Esophagus muscularis mucosa (tissue), 4 donors: ENCODE measurements around the gene SLCO2B1. TPM values are rescaled to one million over a fixed set of nuclear protein-coding genes. Genes with fewer than 3 reads are reported as not detected.

Experiments
- DNase-seq: peaks from one replicate; pipeline ENCODE4 v3.0.0-alpha.2; 2017; ENCODE audit errors: extremely low spot score
- H3K27ac ChIP-seq, 4 donors: fragments of 200-600 bp; sonication (generic); replicated peaks in 1 of 4; 1 replicate in 3 of 4; 2 replicates in 1 of 4; pipeline ENCODE4 v1.5.1; 2016 to 2019; ENCODE audit warnings: mild to moderate bottlenecking in 1 of 4
- H3K27me3 ChIP-seq, 4 donors: fragments of 200-600 bp; sonication (generic); one replicate each; pipeline versions ENCODE4 v1.5.1 to v1.6.0; 2016 to 2019
- H3K36me3 ChIP-seq, 4 donors: fragments of 200-600 bp; sonication (generic); one replicate each; pipeline ENCODE4 v1.5.1; 2016 to 2019
- H3K4me1 ChIP-seq, 4 donors: fragments of 200-600 bp; sonication (generic); one replicate each; pipeline ENCODE4 v1.5.1; 2016 to 2019
- H3K4me3 ChIP-seq, 4 donors: fragments of 200-600 bp; sonication (generic); 1 replicate in 2 of 4; 2 replicates in 2 of 4; pipeline ENCODE4 v1.5.1; 2016 to 2019; ENCODE audit warnings: mild to moderate bottlenecking in 4 of 4, moderate library complexity in 1 of 4
- H3K9me3 ChIP-seq, 4 donors: fragments of 200-600 bp; sonication (generic); 1 replicate in 3 of 4; 2 replicates in 1 of 4; pipeline ENCODE4 v1.5.1; 2016 to 2019
- CTCF ChIP-seq, 3 experiments: fragments of 200-600 bp in 2 of 3; fragments of 450-650 bp in 1 of 3; sonication (generic) in 2 of 3; IDR thresholded peaks; one replicate each; pipeline ENCODE4 v1.5.1; 2017 to 2019; ENCODE audit warnings: antibody characterized with exemption in 3 of 3, mild to moderate bottlenecking in 2 of 3, moderate library complexity in 1 of 3
- EP300 ChIP-seq: sonication (generic); formaldehyde crosslinking; IDR thresholded peaks from one replicate; pipeline ENCODE4 v1.6.1; 2017; ENCODE audit warnings: antibody characterized with exemption
- POLR2A ChIP-seq: fragments of 450-650 bp; IDR thresholded peaks from one replicate; pipeline ENCODE4 v1.6.1; 2017; ENCODE audit warnings: antibody characterized with exemption, moderate library complexity, mild to moderate bottlenecking, low read depth
- POLR2AphosphoS5 ChIP-seq, 2 donors: sonication (generic); formaldehyde crosslinking; IDR thresholded peaks; one replicate each; pipeline ENCODE4 v1.6.1; 2017; ENCODE audit warnings: antibody characterized with exemption in 2 of 2
- WGBS: methylation state at CpG from one replicate; pipeline ENCODE4 v1.1.5; 2018; 5-methylcytosine and 5-hydroxymethylcytosine counted together
- intact Hi-C: fragments of 100-400 bp; cut with DNase I; formaldehyde crosslinking; loops from one replicate; pipeline ENCODE4 v1.15.1; 2023
- total RNA-seq, 4 donors: library from RNA; depleted of rRNA; stranded (reverse); fragments of >200 nt; gene quantifications; one replicate each; pipeline versions ENCODE4 v1.1.0 to v1.2.1, GENCODE V29; 2016

Gene SLCO2B1
- total RNA-seq, 4 donors from 2014 or later = 30.5 to 61.1 (median 33.0) TPM

DNA sequence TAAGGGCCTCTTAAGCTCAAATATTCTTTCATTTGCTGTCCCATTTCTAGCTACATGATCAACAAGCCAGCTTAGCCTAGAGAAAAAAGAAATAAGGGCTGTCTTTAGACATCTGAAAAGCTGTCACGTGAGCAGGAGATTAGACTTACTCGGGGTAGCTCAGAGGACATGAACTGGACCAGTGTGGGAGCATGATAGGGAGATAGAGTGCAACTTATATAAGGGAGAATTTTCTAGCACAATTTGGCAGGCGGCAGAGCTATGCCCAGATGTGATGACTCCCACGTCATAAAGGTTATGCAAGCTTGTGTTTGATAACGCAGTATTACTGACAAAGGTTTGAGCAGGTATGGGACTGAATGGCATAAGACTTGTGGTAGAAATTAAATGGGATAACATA, 61.5 kb downstream of the SLCO2B1 start:
- 78% methylated on average over 5 of the region's 5 CpGs for WGBS
- H3K27me3 ChIP-seq = peaks cover 0 to 22% (median 0%) of the 10 kb centered on the region in 4 donors

DNA sequence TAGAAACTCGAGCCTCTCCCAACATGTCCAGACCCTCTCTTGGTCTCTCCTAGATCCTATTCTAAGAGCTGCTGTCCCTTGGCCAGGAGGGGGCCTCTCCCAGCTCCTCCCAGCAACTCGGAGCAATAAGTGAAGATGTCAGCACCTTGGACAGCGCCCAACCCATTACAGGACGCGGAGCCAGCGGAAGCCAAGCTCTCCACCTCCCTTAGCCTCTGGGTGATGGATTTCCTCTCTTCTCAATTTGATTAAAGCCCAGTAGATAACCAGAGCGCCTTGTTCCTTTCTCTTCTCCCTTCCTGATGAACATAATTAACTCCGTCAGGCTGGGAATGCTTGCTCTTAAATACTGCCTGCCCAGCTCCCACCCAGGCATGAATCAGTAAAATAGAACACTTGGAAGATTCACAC, 63.5 kb downstream of the SLCO2B1 start:
- Histone ChIP-seq H3K4me3 (no peak overlapping the region), H3K36me3 (no peaks in the 10 kb centered on the region), H3K27ac (no peak overlapping the region), H3K9me3 (peaks cover 0 to 3% (median 0%) of the 10 kb centered on the region in 4 donors), H3K4me1 (no peaks in the 10 kb centered on the region), H3K27me3 (peaks cover 0 to 13% (median 0%) of the 10 kb centered on the region in 4 donors)
- WGBS = 3% methylated on average over 8 of the region's 8 CpGs
- TF ChIP-seq CTCF (IDR thresholded peaks at IDR 0.05) = peak in 1 of 3 experiments; percentile 5
- TF ChIP-seq POLR2A = no peak
- DNase-seq = no peak
- intact Hi-C loops = no loop called here

More for the DNA sequence above, 61.5 kb downstream of the SLCO2B1 start:
- Histone ChIP-seq H3K4me1 (no peaks in the 10 kb centered on the region), H3K27ac (no peak overlapping the region), H3K36me3 (no peaks in the 10 kb centered on the region), H3K4me3 (no peak overlapping the region), H3K9me3 (peaks cover 0 to 3% (median 0%) of the 10 kb centered on the region in 4 donors)
- TF ChIP-seq POLR2A (no peak), CTCF (IDR thresholded peaks at IDR 0.05) (no peak), POLR2AphosphoS5 (IDR thresholded peaks at IDR 0.05) (no peak), EP300 (no peak)
- DNase-seq = no peak
- intact Hi-C loops = no loop called here

DNA sequence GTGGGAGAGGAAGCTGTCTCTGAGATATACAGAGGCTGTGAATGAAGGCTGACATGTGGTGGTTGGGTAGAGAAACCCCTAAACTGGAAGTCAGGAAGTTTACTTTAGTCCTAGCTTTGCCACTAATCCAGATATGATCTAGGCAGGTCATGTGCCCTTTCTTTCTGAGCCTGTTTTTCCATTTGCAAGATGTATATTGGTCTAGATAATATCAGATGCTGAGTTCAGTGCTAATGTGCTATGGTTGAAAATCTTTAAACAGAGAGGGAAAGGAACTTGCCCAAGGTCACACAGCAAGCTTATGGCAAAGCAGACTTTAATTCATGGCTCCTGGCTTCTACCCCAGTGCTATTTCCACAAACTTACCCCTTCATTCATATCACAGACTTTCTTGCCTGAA, 63.9 kb downstream of the SLCO2B1 start:
- Histone ChIP-seq H3K9me3 (peaks cover 0 to 3% (median 0%) of the 10 kb centered on the region in 4 donors), H3K27ac (no peak overlapping the region), H3K4me3 (no peak overlapping the region), H3K36me3 (no peaks in the 10 kb centered on the region), H3K27me3 (peaks cover 0 to 13% (median 0%) of the 10 kb centered on the region in 4 donors), H3K4me1 (no peaks in the 10 kb centered on the region)
- TF ChIP-seq POLR2AphosphoS5 (IDR thresholded peaks at IDR 0.05) = no peak
- TF ChIP-seq CTCF (IDR thresholded peaks at IDR 0.05) = no peak
- TF ChIP-seq EP300 = no peak
- no peak for TF ChIP-seq POLR2A
- intact Hi-C loops = no loop called here
- no peak for DNase-seq

- Histone ChIP-seq H3K4me3 (no peak overlapping the region), H3K9me3 (no peaks in the 10 kb centered on the region), H3K27ac (no peak overlapping the region), H3K36me3 (no peaks in the 10 kb centered on the region), H3K4me1 (no peaks in the 10 kb centered on the region), H3K27me3 (peaks cover 0 to 2% (median 0%) of the 10 kb centered on the region in 4 donors)
- no peak for DNase-seq
- 42% methylated on average over 2 of the region's 2 CpGs for WGBS
- intact Hi-C loops = no loop called here
- TF ChIP-seq POLR2AphosphoS5 (IDR thresholded peaks at IDR 0.05) (no peak), EP300 (no peak), POLR2A (no peak), CTCF (IDR thresholded peaks at IDR 0.05) (no peak)
Measured at GRCh38 chr11:75219869-75220268, 69.0 kb downstream of the SLCO2B1 start.

GRCh38 chr11:75223954-75224643, 73.2 kb downstream of the SLCO2B1 start:
- no peak for TF ChIP-seq POLR2AphosphoS5 (IDR thresholded peaks at IDR 0.05)
- TF ChIP-seq CTCF (IDR thresholded peaks at IDR 0.05) = no peak
- no peak for TF ChIP-seq POLR2A
- no peak for TF ChIP-seq EP300
- WGBS = 71% methylated on average over 5 of the region's 5 CpGs
- no peaks in the 10 kb centered on the region for H3K9me3 ChIP-seq
- H3K4me3 ChIP-seq = no peak overlapping the region
- no peaks in the 10 kb centered on the region for H3K4me1 ChIP-seq
- no peaks in the 10 kb centered on the region for H3K27me3 ChIP-seq
- H3K36me3 ChIP-seq = no peaks in the 10 kb centered on the region
- no peak for DNase-seq
- no peak overlapping the region for H3K27ac ChIP-seq
- intact Hi-C loops = no loop called here
